Limb (tissue), 2 donors: Measurements from ENCODE around the gene MUS81.

Source experiments
- DNase-seq, 2 donors: peaks; one replicate each; pipeline ENCODE4 v3.0.0-alpha.2; 2016; ENCODE audit errors: extremely low spot score in 2 of 2

Gene MUS81

GRCh38 chr11:65912845-65913244 lies 52.6 kb downstream of the MUS81 start:
- DNase-seq: no peak

DNA sequence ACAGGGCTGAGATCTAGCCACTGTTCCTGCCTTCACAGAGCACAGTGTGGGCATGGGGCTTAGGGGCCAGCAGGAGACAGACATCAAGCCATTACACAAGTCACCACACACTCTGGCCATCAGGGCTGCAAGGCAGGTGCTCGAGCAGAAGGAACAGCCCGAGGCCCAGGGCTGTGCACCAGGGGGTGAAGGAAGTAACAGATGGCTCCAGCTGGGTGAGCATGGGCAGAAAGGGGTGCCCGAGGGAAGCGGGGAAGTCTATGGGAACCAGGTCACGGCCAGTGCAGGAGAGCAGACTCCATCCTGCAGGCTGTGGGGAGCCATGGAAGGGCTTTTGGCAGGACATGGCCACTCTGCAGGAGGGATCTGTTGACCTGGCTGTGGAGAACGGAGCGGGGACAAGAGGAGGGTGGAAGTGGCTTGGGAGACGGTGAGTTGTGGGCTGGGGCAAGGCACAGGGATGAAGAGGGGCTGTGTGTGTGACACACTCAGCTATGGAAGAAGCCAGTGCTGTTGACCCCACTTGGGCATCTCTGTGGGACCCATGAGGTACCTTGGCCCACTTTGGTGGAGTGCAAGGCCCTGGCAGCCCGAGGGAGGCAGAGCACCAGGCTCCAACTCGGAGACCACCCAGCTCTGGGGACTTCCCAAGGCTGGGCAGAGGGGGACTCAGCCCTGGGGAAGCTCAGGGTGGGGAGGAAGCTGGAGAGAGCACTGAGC lies 55.0 kb downstream of the MUS81 start:
- no peak for DNase-seq

- DNase-seq: no peak
These were observed 55.6 kb downstream of the MUS81 start for GRCh38 chr11:65915821-65916251.
